CD4-positive, alpha-beta T cell treated with Interleukin-17A for 1 hour (primary cell): ENCODE data around the gene PRSS12.
"Not testable (repeated sequence)": the region's sequence is repeated elsewhere in the genome, so short reads cannot be mapped to it uniquely, and the experiment has no call there.

Experiments
- DNase-seq: peaks from one replicate; pipeline ENCODE4 v3.0.0-alpha.2; 2020

Gene PRSS12

GRCh38 chr4:118352843-118353533, at the start of gene PRSS12:
TSS of gene PRSS12 (minus strand) at chr4:118353003. CDS start at chr4:118352720, 283 bp downstream.
- peak; percentile 52 for DNase-seq

GRCh38 chr4:118400356-118400755, 47.6 kb upstream of the PRSS12 start:
- DNase-seq = no peak

DNA sequence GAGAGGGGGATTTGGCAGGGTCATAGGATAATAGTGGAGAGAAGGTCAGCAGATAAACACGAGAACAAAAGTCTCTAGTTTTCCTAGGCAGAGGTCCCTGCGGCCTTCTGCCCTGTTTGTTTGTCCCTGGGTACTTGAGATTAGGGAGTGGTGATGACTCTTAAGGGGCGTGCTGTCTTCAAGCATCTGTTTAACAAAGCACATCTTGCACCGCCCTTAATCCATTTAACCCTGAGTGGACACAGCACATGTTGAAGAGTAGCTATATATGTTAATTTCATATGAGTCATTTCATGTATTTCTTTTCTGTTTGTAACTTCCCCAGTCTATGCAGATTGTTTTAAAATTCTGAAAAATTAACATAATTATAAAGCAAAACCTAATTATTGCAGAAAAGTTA, 47.1 kb upstream of the PRSS12 start:
- not testable (repeated sequence) for DNase-seq

DNA sequence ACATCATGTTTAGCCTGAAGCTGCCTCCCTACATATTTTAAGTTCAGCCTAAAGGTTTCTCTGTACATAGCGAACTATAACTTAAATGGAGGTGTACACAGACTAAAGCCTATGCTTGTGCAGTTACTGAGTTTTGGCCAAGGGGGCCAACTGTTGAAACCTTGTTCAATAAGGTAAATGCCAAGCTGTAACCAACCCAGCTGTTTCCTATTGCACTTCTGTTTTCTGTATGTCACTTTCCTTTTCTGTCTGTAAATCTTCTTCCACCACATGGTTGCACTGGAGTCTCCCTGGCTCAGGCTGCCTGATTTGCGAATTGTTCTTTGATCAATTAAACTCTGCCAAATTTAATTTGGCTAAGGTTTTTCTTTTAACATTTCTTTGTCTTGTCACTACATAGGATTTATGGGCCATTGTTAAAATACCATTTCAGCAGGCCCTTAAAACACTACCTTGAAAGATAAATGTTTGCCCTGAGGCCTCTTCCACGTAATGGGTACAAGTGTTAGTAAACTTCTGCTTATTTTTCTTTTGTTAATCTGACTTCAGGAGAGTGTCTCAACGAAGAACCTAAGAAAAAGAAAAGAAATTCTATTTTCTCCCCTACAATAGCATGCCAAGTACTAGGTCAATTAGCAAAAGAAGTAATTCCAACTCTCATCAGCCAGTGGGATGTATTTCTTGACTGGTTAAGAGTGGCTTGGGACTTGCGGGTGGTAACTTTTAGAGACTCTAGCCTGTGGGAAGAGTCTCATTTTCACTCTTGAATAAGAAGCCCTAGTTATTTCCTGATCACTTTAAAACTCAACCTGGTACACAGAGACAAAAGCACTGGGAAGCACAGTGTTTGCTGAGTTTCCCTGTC, 45.7 kb upstream of the PRSS12 start:
- DNase-seq = no peak

GRCh38 chr4:118397623-118397979, 44.8 kb upstream of the PRSS12 start:
- no peak for DNase-seq

DNA sequence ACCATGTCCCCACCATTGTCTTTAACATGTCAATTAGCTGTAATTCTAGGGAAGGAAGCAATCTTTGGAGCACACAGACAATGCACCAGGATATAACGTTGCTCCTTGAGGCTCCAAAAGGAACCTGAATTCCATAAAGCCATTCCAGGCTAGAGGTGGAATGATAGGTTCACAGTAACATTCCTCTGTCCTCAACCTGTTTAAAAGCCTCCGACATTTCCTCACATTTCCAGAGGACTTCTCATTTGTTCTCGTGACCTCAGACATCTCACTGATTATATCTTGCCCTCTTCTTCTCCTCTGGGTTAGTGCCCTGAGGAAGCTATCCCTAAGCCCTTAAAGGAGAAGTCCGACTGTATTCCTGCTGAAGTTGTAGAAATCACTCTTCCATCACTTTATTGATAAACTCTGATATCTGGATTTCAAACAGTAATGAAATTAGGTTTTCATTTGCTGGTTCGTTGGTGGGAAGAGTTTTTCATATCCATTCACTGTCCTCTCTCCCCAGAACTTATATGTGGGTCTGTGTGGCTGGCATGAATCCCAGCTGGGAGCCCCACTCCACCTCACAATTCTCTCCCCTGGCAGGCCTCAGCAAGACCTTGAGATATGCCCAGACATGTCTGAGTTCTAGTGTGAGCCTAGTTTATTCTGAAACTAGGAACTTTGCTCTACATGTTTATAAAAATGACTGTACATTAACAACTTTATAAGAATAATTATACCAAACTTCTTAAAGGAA, 44.2 kb upstream of the PRSS12 start:
- DNase-seq = no peak

- no peak for DNase-seq
These were observed 42.3 kb upstream of the PRSS12 start for GRCh38 chr4:118395057-118395644.

GRCh38 chr4:118392509-118392908, 39.7 kb upstream of the PRSS12 start:
- DNase-seq = not testable (repeated sequence)

- DNase-seq = no peak
These were observed 37.3 kb upstream of the PRSS12 start for GRCh38 chr4:118390121-118390520.

GRCh38 chr4:118389721-118390120, 36.9 kb upstream of the PRSS12 start:
- no peak for DNase-seq

DNA sequence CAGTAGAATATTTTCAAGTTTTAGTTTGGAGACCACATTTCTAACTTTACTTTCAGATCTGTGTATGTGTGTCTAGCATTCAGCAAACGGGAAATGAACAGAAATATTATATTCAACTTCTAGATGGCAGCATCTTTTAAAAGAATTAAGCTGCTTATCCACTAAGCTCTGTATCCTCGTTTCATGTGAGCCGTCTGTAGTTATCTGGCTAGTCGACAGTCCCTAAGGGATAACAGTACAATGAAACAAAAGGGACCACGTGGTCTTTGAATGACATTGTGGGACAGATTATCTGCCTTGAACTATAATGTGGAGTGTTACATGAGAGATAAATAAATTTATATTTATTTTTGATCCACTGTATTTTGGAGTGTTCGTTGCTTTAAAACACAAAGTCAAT, 35.8 kb upstream of the PRSS12 start:
- DNase-seq = no peak

DNA sequence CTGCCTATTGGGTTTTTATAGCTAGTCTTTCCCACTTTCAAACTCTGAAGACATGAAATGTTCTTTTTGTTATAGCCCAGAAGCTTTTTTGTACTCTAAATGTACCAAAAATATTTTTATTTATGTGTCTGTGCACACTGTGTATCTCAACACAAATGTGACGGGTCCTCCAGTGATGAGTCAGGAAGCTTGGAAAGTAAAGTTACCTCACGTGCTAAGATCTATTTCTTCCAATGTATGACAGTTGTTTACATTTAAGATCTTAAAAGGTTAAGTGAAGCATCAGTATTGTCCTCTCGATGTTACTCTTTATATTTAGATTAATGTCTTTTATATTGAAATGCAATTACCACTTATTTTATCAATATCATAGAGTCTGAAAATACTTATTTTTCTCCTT, 29.1 kb upstream of the PRSS12 start:
- no peak for DNase-seq

GRCh38 chr4:118373614-118374255, 20.9 kb upstream of the PRSS12 start:
- no peak for DNase-seq

DNA sequence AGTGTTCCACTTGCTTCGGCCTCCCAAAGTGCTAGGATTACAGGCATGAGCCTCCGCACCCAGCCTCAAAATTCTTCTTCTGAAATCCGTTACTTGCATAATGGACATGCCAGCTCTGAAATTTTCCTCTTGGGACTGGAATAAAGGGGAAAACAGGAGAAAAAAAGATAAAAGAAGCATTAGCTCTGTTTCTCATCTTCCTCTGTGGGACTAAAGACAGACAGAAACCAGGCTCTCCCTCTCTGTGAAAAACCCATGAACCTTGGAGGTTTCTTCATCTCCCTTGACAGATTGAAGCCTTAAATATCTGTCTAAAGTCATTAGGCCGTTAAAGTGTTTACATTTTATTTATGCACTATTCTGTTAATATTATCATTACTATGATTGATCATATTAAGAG, 19.4 kb upstream of the PRSS12 start:
- no peak for DNase-seq

DNA sequence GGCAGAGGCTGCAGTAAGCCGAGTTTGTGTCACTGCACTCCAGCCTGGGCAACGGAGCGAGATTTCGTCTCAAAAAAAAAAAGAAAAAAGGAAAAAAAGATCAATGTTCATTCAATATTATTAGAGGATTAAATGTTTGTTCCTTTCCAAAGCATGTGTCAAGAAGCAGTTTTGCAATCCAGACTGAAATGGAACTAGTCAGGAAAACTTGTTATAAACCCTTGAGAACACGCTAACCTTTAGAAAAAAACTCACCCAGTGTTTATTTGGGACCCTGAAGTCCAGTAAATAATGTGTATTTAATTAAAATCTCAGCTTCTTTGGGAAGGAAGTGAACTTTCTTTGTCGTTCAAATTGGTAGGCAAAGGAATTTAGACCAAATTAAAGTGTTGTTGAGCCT, 16.4 kb upstream of the PRSS12 start:
- DNase-seq = no peak

GRCh38 chr4:118367872-118368271, 15.1 kb upstream of the PRSS12 start:
- DNase-seq = no peak

DNA sequence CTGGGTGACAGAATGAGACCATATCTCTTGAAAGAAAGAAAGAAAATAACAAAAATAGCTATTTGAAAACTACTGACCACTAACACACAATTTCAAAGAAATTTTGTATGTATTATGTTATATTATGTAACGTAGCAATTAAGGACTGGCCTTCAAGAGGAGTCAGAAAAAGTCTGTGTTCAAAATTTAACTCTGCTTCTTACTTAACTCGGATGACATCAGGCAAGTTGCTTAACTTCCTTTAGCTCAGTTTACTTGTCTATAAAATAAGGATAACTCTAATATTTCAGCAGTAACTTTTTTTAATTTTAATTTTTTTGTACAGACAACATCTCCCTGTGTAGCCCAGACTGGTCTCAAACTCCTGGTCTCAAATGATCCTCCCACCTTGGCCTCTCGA, 14.6 kb upstream of the PRSS12 start:
- DNase-seq = no peak

DNA sequence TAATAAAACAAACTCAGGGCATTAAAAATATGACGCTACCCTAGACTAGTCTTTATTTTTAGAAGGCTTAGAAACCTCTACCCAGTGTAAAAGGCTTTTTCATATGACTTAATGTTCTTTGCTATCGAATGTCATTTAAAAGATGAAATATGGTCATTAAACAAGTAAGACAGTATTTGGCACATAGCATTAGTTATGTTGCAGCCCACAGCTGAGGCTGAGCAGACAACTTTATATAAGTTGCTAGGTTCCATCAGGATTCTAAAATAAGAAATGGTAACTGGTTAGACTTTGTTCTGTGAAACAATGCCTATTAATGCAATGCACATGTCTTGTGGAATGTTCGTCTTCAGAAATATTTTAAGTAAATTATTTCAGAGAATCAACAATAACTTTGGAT, 10.4 kb upstream of the PRSS12 start:
- DNase-seq = no peak

- DNase-seq = no peak
These were observed 8.4 kb upstream of the PRSS12 start for GRCh38 chr4:118361192-118361591.

DNA sequence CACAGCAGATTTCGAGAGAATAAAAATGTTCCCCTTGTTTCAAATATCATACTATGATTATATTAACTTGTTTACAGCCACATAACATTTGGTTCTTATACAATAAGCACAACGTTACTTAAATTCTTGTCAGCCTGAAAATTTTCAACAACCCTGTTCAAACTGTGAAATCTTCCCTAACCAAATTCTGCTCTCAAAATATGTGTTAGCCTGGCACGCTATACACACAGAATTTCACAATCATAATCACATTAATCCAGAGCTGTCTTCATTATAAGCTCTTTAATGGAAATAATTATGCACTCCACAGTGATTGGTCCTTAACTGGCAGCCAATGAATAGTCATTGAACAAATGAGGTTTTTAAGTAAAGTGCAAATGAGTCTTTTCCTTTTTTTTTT, 7.3 kb upstream of the PRSS12 start:
- no peak for DNase-seq

DNA sequence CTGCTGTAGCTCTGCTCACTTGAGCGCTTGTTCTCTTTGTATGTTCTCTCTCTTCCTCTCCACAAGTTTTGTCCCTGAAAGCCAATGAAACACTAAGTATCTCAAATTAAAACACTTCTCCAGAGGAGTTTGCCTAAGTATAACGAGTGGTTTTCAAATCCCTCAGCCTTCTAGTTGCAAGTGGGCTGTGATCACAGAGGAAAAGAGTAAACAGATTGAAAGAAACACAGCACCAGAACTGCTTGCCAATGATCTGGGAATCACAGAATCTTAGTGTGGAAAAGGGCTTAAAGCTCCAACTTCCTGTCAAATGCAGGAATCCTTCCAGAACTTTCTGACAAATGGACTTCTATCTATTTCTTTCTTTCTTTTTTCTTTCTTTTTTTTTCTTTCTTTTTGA, 4.8 kb upstream of the PRSS12 start:
- DNase-seq = no peak

DNA sequence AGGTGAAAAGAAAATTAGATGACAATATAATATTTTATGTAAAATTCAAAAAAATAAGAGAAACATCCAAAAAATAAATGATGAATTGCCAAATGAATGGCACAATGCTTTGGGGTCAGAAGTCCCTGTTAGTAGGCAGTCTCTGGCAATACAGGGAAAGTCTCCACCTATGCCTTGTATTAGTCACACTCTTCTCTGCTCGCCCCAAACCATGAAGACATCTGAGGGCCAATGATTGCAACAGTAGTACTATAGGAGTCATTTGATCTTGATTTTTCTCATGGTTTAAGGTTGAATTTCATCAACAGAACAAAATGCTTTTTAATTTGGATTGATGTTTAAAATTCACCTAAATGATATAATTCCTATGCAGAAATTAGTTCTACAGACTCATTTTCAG, 3.9 kb upstream of the PRSS12 start:
- DNase-seq = no peak

DNA sequence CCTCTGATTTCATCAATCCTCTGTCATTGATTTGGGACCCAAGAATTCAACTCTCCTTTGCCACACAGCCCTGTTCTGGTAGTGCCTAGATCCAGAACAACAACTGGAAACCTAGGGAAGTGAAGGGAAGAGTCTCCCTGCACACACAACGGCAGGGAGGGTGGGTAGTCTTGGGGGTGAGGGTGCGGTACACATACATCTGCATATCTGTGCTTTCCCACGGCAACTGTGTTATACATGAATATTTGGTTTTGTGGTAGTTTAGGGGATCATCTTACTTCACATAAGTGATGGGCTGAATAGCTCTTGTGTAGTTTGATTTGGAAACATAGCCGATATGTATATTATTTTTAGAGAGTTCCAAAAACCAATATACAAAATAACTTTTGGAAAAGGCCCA, 3.3 kb upstream of the PRSS12 start:
- DNase-seq = no peak
